GM19239 (cell line): ENCODE results near the gene TAX1BP3.

Source experiments
- DNase-seq: peaks from one replicate; pipeline ENCODE4 v3.0.0; 2011; ENCODE audit warnings: low spot score; ENCODE audit not compliant: insufficient read length
- FAIRE-seq: peaks from 2 replicates; lab custom pipeline; 2011; peaks lifted over from hg19 to GRCh38; lab: Jason Lieb, UNC

TAX1BP3 gene

DNA sequence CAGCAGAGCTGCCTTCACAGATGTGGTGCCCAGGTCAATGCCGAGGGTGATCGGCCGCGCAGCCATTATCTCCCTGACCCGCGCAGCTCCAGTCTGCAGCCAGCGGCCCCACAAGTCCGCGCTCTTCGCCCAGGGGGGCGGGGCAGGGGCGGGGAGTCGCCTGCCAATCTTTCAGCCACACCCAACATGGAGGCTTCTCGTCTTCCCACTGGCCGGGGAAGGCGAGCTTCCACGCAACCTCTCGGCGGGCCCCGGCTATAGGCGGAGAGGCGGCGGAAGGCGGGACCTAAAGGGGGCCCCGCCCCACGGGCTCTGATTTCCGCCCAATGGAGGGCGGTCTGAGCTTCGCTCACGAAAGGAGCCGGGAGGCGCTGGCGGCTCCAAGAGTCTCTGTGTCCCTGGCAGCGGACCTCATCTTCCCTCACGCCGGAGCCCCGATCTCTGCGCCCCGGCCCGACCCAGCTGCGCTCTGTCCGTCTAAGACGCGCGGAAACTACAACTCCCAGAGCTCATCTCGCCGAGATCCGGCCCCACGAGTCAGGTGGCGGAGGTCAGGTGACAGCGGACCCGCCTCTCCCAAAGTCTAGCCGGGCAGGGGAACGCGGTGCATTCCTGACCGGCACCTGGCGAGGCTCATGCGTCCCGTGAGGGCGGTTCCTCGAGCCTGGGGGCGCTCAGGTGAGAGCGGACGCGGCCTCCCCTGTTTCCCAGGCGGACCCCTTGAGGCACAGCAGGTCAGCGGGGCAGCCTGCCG lies 32.0 kb downstream of the TAX1BP3 start, which contains the start of the genes CTNS and SHPK:
Gene CTNS (plus strand): TSS at position 607 of the 754 bp plus-strand sequence. CDS start 3,447 bp downstream, outside the sequence.
Gene SHPK (minus strand): TSS at position 97 of the 754 bp plus-strand sequence. CDS start 31 bp downstream, at position 66.
- DNase-seq (peak; percentile 99), FAIRE-seq (peak; percentile 97)

DNA sequence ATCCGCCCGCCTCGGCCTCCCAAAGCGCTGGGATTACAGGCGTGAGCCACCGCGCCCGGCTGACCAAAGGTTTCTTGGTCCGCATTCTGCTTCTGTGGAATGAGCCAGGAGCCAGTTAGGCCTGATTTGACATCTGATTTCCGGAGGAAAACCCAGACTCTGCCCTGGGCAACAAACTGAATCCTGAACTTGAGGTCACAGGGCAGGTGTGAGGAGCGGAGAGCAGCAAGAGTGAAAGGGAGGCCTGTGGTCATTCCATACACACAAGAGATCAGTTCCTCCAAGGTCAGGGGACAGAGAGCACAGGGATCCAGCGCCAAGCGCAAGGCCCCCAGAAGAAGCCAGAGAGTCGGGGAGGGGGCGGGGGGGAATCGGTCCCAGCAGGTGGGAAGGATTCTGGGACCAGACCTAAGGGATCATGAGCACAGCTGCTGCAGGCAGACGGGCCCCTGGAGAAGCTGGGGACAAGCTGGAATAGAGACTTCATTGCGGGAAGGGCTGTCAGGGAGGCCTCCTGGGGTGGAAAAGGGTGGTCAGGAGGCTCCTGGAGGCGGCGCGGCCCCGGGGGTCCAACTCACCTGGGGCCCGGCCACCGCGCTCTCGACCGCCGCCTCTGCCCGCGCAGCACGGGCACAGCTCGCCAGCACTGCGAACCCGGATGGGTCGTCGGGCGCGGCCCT lies 32.8 kb downstream of the TAX1BP3 start:
- DNase-seq (no peak), FAIRE-seq (no peak)

DNA sequence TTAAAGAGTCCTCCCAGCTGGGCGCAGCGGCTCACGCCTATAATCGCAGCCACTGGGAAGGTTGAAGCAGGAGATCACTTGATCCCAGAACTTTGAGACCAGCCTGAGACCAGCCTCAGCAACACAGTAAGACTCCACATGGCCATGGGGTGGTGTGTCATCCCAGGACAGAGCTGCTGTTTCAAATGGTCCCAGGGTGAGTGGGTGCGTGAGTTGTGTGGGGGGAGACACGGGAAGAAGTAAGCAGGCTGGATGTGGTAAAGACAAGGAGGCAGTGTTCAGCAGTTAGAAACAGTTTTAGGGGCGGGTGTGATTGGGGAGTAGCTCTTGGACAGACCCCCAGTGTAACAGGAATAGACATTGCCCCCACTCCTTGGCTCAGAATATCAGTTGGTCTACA lies 36.1 kb downstream of the TAX1BP3 start:
- FAIRE-seq (no peak), DNase-seq (no peak)

DNA sequence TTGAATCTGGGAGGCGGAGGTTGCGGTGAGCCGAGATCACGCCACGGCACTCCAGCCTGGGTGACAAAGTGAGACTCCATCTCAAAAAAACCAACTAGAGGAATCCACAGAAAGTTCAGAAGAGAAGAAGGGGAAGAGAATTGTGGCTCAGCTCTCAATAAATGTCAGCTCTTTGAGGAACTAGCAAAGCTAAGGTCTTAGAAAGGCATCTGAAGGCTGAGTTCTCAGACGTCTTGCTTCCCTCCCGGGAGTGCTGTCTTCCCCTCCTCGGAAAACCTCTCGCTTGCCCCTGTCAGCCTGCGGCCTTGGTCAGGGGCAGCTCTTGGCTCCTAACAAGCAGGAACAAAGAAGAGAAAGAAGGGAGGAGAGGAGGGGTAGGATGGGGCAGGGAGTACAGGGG lies 37.6 kb downstream of the TAX1BP3 start:
- FAIRE-seq: no peak

DNA sequence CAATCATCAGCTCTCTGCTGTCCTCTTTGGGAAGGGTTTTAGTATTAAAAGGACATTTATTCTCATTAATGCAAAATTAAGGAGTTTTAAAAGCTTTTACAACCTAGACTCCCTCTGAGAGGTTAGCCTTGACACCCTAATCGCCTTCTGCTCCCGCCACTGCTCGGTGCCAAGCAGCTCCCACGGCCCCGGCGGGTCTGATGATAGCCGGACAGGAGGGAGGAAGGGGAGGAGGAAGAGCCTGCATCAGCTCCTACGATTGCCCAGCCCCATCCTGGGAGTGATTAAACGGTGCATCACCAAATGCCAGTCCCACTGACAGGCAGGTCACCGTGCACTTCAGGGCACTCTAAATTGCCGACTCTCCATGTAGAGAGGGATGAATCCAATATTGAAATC lies 40.6 kb downstream of the TAX1BP3 start:
- DNase-seq (no peak), FAIRE-seq (no peak)

More for the DNA sequence above, 37.6 kb downstream of the TAX1BP3 start:
- no peak for DNase-seq

DNA sequence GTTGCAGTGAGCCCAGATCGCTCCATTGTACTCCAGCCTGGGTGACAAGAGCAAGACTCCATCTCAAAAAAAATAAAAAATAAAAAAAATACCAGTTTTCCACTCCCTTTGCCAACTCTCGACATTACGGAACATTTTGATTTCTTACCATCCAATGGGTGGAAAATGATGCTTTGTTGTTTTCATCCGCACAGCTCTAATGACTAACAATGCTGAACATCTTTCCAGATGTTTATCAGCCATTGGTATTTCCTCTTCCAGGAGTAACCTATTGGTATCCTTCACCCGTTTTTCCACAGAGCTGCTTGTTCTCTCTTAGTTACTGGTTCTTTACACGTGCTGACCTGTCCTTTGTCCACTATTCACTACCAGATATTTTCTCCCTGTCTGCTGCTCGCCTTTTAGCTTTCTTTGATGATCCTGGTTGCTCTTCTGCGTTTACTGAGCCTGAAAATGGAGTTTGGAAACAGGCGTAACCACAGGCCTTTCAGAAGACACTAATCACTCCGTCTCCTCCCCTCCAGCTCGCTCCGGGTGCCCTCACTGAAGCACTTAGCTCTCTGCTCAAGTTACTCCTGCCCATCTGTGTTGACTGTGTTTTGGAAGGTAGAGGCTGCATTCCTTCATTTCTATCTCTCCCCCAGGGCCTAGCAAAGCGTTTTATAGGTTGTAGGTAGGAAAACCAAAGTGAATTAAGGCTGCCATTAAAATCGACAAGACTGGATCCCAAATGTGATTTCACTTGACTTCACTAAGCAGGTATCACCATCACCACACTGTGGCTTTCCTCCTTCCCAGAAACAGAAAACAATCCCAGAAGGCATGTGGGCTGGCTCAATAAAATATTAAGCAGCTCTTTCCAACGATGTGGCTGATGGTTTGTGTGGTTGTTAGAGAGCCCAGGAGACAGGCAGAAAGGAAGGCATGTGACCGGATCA lies 41.3 kb downstream of the TAX1BP3 start:
- no peak for FAIRE-seq
- DNase-seq: no peak

DNA sequence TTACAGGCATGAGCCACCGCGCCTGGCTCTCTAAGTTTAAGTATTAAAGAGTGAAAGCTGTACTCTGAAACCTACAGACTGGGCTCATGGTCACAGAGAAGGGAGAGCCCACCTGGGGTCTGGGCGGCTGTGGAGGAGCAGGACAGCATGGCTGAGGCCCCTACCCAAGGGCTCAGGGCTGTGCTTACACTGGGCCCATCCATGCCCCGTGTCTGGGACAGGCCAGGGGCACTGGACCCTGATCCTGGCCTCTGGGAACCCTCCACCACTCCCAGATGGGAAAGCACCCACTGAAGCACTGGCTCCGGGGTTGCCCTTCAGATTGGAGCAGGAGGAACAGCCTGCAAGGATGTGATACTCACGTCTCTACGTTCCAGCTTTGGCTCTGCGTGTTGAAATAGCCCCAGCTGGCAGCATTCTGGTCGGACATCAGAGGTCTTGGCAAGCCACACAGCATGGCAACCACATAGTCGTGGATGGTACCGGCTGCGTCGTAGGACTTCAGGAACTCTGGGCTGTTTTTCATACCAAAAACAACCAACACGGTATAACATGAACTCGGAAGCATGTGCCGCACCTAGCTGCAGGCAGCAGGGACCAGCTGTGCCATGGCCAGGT lies 45.3 kb downstream of the TAX1BP3 start:
- no peak for DNase-seq
- no peak for FAIRE-seq

DNA sequence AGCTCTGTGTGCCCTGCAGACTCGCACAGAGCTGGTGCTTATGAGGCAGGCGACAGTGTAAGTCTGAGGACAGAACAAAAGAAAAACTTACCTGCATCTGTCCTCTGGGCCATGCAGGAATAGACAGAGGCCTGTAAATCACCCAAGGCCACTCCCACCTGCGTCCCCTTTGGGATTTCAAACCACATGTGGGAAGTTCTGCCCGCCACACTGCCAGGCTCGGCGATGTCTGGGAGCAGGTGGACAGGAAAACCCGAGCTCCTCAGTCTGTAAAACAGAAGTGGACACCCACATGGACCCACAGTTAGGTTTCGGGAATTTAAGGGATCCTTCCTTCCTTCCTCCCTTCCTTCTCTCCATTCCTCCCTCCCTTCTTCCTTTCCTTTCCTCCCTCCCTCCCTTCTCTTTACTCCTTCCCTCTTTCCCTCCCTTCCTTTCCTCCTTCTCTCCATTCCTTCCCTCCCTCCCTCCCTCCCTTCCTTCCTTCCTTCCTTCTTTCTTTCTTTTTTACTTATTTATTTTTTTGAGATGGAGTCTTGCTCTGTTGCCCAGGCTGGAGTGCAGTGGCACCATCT lies 47.1 kb downstream of the TAX1BP3 start:
- FAIRE-seq: no peak
- DNase-seq: no peak

DNA sequence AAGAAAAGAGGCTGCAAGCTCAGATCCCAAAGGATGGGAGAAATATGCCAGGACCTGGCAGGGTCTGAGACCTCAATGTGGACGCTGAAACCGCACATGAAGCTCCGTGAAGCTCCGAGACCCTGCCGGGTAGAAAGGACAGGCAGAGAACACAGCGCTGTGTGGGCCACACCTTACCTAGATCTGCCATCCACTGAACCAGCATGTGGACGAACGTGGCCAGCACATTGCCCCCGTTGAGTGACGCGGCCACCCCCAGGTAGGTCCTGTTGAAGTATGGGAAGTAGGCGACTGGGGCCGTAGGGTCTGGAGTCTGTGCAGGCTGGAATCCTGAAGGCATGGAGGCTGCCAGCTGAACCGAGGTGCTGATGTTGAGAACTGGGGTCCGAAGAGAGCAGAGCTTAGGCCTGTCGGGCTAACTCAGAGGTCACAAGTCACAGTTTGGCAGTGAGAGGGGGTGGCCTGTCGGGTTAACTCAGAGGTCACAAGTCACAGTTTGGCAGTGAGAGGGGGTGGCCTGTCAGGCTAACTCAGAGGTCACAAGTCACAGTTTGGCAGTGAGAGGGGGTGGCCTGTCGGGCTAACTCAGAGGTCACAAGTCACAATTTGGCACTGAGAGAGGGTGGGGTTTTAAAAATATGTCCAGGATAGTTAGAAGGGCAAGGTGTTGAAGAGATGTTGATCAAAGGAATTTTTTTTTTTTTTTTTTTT lies 53.1 kb downstream of the TAX1BP3 start:
- no peak for DNase-seq
- no peak for FAIRE-seq

DNA sequence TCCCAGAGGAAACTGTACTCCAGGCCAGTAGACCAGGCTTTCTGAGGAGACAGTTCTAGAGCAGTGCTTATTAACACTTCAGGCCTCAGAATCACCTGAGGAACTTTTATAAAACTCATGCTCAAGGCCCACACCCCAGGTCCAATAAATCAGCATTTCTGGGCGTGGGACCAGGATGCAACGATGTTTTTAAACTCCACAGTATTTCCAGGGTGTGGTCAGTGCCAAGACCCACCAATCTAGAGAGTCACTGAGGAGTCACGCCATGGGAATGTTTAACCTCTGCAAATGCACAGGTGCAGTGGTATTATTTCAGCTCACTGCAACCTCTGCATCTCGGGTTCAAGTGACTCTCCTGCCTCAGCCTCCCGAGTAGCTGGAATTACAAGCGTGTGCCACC lies 55.3 kb downstream of the TAX1BP3 start:
- FAIRE-seq (no peak), DNase-seq (no peak)
